ENCODE data around the gene PEDS1.

Gene PEDS1

GRCh38 chr20:50193836-50194421 lies 40.4 kb upstream of the PEDS1 start:
- no peak for TF ChIP-seq CTCF (IDR thresholded peaks at IDR 0.05; ENCODE audit: low read depth, low read length, missing control alignments)
- H3K4me3 ChIP-seq (replicated peaks; ENCODE audit: low read depth, low read length): peak overlapping the region; percentile 87
- no peak for DNase-seq (ENCODE audit: extremely low read depth, low read depth)

DNA sequence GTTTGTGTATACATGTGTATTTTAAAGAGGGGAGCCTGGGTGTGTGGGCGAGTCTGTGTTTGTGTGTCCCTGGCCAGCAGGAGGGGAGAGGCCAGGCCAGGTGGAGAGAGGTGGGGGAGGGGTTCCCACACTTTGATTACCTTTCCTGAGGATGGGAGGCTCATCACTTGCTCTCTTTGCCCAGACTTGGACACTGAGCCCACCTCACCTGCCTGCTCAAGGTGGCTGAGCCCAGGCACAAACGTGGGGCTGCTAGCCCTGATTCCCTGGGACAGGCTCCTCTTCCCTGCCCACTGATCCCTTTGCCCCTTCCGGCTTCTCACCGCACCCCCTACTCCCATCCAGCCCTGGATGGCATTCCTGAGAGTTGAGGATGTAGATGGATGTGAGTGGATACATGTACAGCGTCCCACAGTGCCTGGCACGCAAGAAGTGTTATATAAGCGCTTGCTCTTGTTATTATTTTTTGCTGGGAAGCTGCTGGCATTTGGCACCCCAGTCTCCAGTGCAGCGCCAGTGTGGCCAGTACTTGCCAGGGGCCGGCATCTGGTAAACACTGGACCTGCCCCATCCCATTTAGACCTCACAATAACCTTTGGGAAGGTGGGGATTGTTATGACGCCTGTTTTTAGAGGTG lies 39.8 kb upstream of the PEDS1 start:
- DNase-seq (ENCODE audit: extremely low read depth, low read depth): no peak
- H3K4me3 ChIP-seq (replicated peaks; ENCODE audit: low read depth, low read length): peak overlapping the region; percentile 87
- TF ChIP-seq CTCF (IDR thresholded peaks at IDR 0.05; ENCODE audit: low read depth, low read length, missing control alignments): no peak

GRCh38 chr20:50192364-50193198 lies 39.1 kb upstream of the PEDS1 start:
- no peak for DNase-seq (ENCODE audit: extremely low read depth, low read depth)
- H3K4me3 ChIP-seq (replicated peaks; ENCODE audit: low read depth, low read length): peak overlapping the region; percentile 87
- TF ChIP-seq CTCF (IDR thresholded peaks at IDR 0.05; ENCODE audit: low read depth, low read length, missing control alignments): no peak

DNA sequence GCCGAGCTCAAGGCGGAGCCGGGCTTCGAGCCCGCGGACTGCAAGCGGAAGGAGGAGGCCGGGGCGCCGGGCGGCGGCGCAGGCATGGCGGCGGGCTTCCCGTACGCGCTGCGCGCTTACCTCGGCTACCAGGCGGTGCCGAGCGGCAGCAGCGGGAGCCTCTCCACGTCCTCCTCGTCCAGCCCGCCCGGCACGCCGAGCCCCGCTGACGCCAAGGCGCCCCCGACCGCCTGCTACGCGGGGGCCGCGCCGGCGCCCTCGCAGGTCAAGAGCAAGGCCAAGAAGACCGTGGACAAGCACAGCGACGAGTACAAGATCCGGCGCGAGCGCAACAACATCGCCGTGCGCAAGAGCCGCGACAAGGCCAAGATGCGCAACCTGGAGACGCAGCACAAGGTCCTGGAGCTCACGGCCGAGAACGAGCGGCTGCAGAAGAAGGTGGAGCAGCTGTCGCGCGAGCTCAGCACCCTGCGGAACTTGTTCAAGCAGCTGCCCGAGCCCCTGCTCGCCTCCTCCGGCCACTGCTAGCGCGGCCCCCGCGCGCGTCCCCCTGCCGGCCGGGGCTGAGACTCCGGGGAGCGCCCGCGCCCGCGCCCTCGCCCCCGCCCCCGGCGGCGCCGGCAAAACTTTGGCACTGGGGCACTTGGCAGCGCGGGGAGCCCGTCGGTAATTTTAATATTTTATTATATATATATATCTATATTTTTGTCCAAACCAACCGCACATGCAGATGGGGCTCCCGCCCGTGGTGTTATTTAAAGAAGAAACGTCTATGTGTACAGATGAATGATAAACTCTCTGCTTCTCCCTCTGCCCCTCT lies 38.2 kb upstream of the PEDS1 start:
- no peak for TF ChIP-seq CTCF (IDR thresholded peaks at IDR 0.05; ENCODE audit: low read depth, low read length, missing control alignments)
- DNase-seq (ENCODE audit: extremely low read depth, low read depth): no peak
- H3K4me3 ChIP-seq (replicated peaks; ENCODE audit: low read depth, low read length): peak overlapping the region; percentile 87

DNA sequence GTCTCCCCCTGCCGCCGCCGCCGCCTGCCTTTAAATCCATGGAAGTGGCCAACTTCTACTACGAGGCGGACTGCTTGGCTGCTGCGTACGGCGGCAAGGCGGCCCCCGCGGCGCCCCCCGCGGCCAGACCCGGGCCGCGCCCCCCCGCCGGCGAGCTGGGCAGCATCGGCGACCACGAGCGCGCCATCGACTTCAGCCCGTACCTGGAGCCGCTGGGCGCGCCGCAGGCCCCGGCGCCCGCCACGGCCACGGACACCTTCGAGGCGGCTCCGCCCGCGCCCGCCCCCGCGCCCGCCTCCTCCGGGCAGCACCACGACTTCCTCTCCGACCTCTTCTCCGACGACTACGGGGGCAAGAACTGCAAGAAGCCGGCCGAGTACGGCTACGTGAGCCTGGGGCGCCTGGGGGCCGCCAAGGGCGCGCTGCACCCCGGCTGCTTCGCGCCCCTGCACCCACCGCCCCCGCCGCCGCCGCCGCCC lies 37.6 kb upstream of the PEDS1 start:
- DNase-seq (ENCODE audit: extremely low read depth, low read depth): no peak

More for the DNA sequence above, 37.6 kb upstream of the PEDS1 start:
- TF ChIP-seq CTCF (IDR thresholded peaks at IDR 0.05; ENCODE audit: low read depth, low read length, missing control alignments): no peak
- H3K4me3 ChIP-seq (replicated peaks; ENCODE audit: low read depth, low read length): peak overlapping the region; percentile 87

All from HFF-Myc (cell line).